DND-41 (cell line): ENCODE data around the gene MMP28.

Source experiments
- ATAC-seq: fragments of 200-7000 bp; cut with Tn5 transposase; 3 replicates; pipeline ENCODE4 v1.9.1; 2021; ENCODE audit warnings: low read depth; ENCODE audit not compliant: insufficient read depth
- DNase-seq: peaks from one replicate; pipeline ENCODE4 v3.0.0-alpha.2; 2020
- H2AFZ ChIP-seq: 2 replicates; pipeline ENCODE4 v1.6.0; 2012; ENCODE audit warnings: low read depth, low read length
- H3K27ac ChIP-seq: 2 replicates; pipeline ENCODE4 v1.5.1; 2012; ENCODE audit warnings: low read length, inconsistent platforms
- H3K27me3 ChIP-seq: fragments of 200-600 bp; sonication (generic); 2 replicates; pipeline ENCODE4 v1.6.0; 2012; ENCODE audit warnings: low read length, mild to moderate bottlenecking, inconsistent platforms; ENCODE audit not compliant: insufficient read depth, poor library complexity
- H3K36me3 ChIP-seq: 2 replicates; pipeline ENCODE4 v1.5.1; 2012; ENCODE audit warnings: low read length, inconsistent platforms; ENCODE audit not compliant: insufficient read depth
- H3K4me1 ChIP-seq: 2 replicates; pipeline ENCODE4 v1.5.1; 2012; ENCODE audit warnings: mild to moderate bottlenecking, low read length; ENCODE audit not compliant: insufficient read depth
- H3K4me2 ChIP-seq: 2 replicates; pipeline ENCODE4 v1.6.0; 2012; ENCODE audit warnings: mild to moderate bottlenecking, moderate library complexity, low read length, inconsistent platforms; ENCODE audit not compliant: insufficient read depth
- H3K4me3 ChIP-seq, 2 experiments: fragments of 200-600 bp in 1 of 2; shearing (Covaris generic) in 1 of 2; 2 replicates each; pipeline ENCODE4 v1.5.1; 2012 to 2016; ENCODE audit warnings: inconsistent platforms in 2 of 2, low read length in 2 of 2, mild to moderate bottlenecking in 2 of 2, low read depth in 1 of 2, moderate library complexity in 1 of 2
- H3K79me2 ChIP-seq: 2 replicates; pipeline ENCODE4 v1.6.0; 2012; ENCODE audit warnings: low read length, inconsistent platforms; ENCODE audit not compliant: insufficient read depth
- H3K9ac ChIP-seq: 2 replicates; pipeline ENCODE4 v1.6.0; 2012; ENCODE audit warnings: low read depth, mild to moderate bottlenecking, inconsistent platforms, low read length, moderate library complexity
- H3K9me3 ChIP-seq: 2 replicates; pipeline ENCODE4 v1.5.1; 2012; ENCODE audit warnings: low read length, moderate library complexity, mild to moderate bottlenecking, inconsistent platforms; ENCODE audit not compliant: insufficient read depth, severe bottlenecking
- H4K20me1 ChIP-seq: 2 replicates; pipeline ENCODE4 v1.6.0; 2012; ENCODE audit warnings: low read length; ENCODE audit not compliant: insufficient read depth
- CTCF ChIP-seq: IDR thresholded peaks from 2 replicates; pipeline ENCODE4 v1.5.1; 2012; ENCODE audit warnings: borderline replicate concordance, low read length, moderate library complexity, mild to moderate bottlenecking; ENCODE audit not compliant: poor library complexity, severe bottlenecking; ENCODE audit errors: extremely low read depth
- EZH2 ChIP-seq: IDR thresholded peaks from 3 replicates; pipeline ENCODE4 v1.6.1; 2012; ENCODE audit warnings: borderline replicate concordance, low read depth, mild to moderate bottlenecking, moderate library complexity, low read length, inconsistent platforms; ENCODE audit not compliant: severe bottlenecking

MMP28 gene

GRCh38 chr17:35774499-35774898, 20.9 kb downstream of the MMP28 start:
- ATAC-seq: no peak
- H3K27ac ChIP-seq: no peak overlapping the region
- no peaks in the 10 kb centered on the region for H3K9me3 ChIP-seq
- H4K20me1 ChIP-seq: 0 out of 2 replicates have a peak, but pooled peaks cover 7% of the 10 kb centered on the region
- no peak overlapping the region for H3K9ac ChIP-seq
- no peak overlapping the region for H2AFZ ChIP-seq
- TF ChIP-seq CTCF (no peak), EZH2 (no peak)
- no peak overlapping the region for H3K4me3 ChIP-seq
- no peak overlapping the region for H3K4me2 ChIP-seq
- DNase-seq: no peak
- peaks cover 14% of the 10 kb centered on the region for H3K27me3 ChIP-seq
- no peaks in the 10 kb centered on the region for H3K79me2 ChIP-seq
- H3K4me1 ChIP-seq: no peaks in the 10 kb centered on the region
- no peaks in the 10 kb centered on the region for H3K36me3 ChIP-seq

- no peak overlapping the region for H3K9ac ChIP-seq
- H3K4me3 ChIP-seq: no peak overlapping the region
- 0 out of 2 replicates have a peak, but pooled peaks cover 5% of the 10 kb centered on the region for H4K20me1 ChIP-seq
- H3K9me3 ChIP-seq: no peaks in the 10 kb centered on the region
- no peaks in the 10 kb centered on the region for H3K4me1 ChIP-seq
- H3K4me2 ChIP-seq: no peak overlapping the region
- H3K79me2 ChIP-seq: no peaks in the 10 kb centered on the region
- no peak for TF ChIP-seq CTCF
- no peak for TF ChIP-seq EZH2
- H2AFZ ChIP-seq: no peak overlapping the region
- H3K27ac ChIP-seq: no peak overlapping the region
- peaks cover 8% of the 10 kb centered on the region for H3K27me3 ChIP-seq
- H3K36me3 ChIP-seq: no peaks in the 10 kb centered on the region
- DNase-seq (no peak), ATAC-seq (no peak)
These were observed 21.6 kb downstream of the MMP28 start for GRCh38 chr17:35773679-35774425.

GRCh38 chr17:35773129-35773528, 22.3 kb downstream of the MMP28 start:
- H3K9me3 ChIP-seq: no peaks in the 10 kb centered on the region
- ATAC-seq (no peak), DNase-seq (no peak)
- H3K4me1 ChIP-seq: no peaks in the 10 kb centered on the region
- no peak overlapping the region for H2AFZ ChIP-seq
- no peak overlapping the region for H3K4me3 ChIP-seq
- no peaks in the 10 kb centered on the region for H3K79me2 ChIP-seq
- no peaks in the 10 kb centered on the region for H3K36me3 ChIP-seq
- no peak overlapping the region for H3K27ac ChIP-seq
- H3K27me3 ChIP-seq: peaks cover 7% of the 10 kb centered on the region
- no peak overlapping the region for H3K9ac ChIP-seq
- H4K20me1 ChIP-seq: 0 out of 2 replicates have a peak, but pooled peaks cover 3% of the 10 kb centered on the region
- no peak overlapping the region for H3K4me2 ChIP-seq
- TF ChIP-seq EZH2 (no peak), CTCF (no peak)
